H1 (cell line): ENCODE results near the gene WWP2. TPM values are rescaled to one million over a fixed set of nuclear protein-coding genes. Genes with fewer than 3 reads are reported as not detected.
"Not testable (repeated sequence)": the region's sequence is repeated elsewhere in the genome, so short reads cannot be mapped to it uniquely, and the experiment has no call there.

ENCODE experiments used
- CTCF ChIA-PET: fragments of 300-600 bp; sonication (Branson Sonifier 250); formaldehyde crosslinking; loops from one replicate; lab custom pipeline; 2021; ENCODE audit not compliant: partially characterized antibody; lab: Charles Lee
- POLR2A ChIA-PET: fragments of 300-600 bp; sonication (Branson Sonifier 250); formaldehyde crosslinking; loops from one replicate; lab custom pipeline; 2021; ENCODE audit warnings: inconsistent platforms; ENCODE audit not compliant: partially characterized antibody; lab: Charles Lee
- DNase-seq, 2 experiments: peaks; one replicate each; pipeline versions ENCODE4 v3.0.0 to v3.0.0-alpha.2; 2010 to 2022; ENCODE audit warnings: low spot score in 2 of 2, low read depth in 1 of 2, mixed read lengths in 1 of 2
- FAIRE-seq: peaks from 2 replicates; lab custom pipeline; 2011; peaks lifted over from hg19 to GRCh38; lab: Jason Lieb, UNC
- H2AFZ ChIP-seq: 2 replicates; pipeline ENCODE4 v1.8.1; 2012; ENCODE audit warnings: low read length, inconsistent platforms
- H2AK5ac ChIP-seq: 2 replicates; pipeline ENCODE4 v1.6.1; 2013; ENCODE audit warnings: low read depth, low read length
- H2BK120ac ChIP-seq: replicated peaks from 2 replicates; pipeline ENCODE3; 2013; ENCODE audit warnings: low read depth, low read length, inconsistent platforms
- H2BK12ac ChIP-seq: 2 replicates; pipeline ENCODE4 v1.6.1; 2013; ENCODE audit warnings: low read depth, low read length
- H2BK15ac ChIP-seq: 2 replicates; pipeline ENCODE4 v1.6.1; 2013; ENCODE audit warnings: low read length
- H2BK20ac ChIP-seq: 2 replicates; pipeline ENCODE4 v1.6.1; 2013; ENCODE audit warnings: low read length
- H2BK5ac ChIP-seq: 2 replicates; pipeline ENCODE4 v1.6.1; 2013; ENCODE audit warnings: low read depth, low read length
- H3K14ac ChIP-seq: 2 replicates; pipeline ENCODE4 v1.6.1; 2013; ENCODE audit warnings: inconsistent platforms; ENCODE audit not compliant: insufficient read length
- H3K18ac ChIP-seq: 2 replicates; pipeline ENCODE4 v1.6.1; 2013; ENCODE audit warnings: low read length; ENCODE audit errors: extremely low read depth
- H3K23ac ChIP-seq: 2 replicates; pipeline ENCODE4 v1.6.1; 2013; ENCODE audit warnings: inconsistent platforms; ENCODE audit not compliant: insufficient read length
- H3K23me2 ChIP-seq: 2 replicates; pipeline ENCODE4 v1.6.1; 2013; ENCODE audit warnings: low read depth, low read length
- H3K27ac ChIP-seq: 2 replicates; pipeline ENCODE4 v1.6.1; 2011; ENCODE audit warnings: low read depth, low read length, inconsistent platforms
- H3K27me3 ChIP-seq, 4 experiments: replicated peaks in 1 of 4; 1 replicate in 1 of 4; 2 replicates in 3 of 4; pipeline versions ENCODE4 v1.6.1 to v1.8.1; 2011 to 2013; ENCODE audit warnings: low read length in 3 of 4, mild to moderate bottlenecking in 3 of 4, inconsistent platforms in 2 of 4, mixed read lengths in 2 of 4, moderate library complexity in 1 of 4; ENCODE audit not compliant: control insufficient read depth in 3 of 4, insufficient read depth in 3 of 4; ENCODE audit errors: extremely low read depth in 1 of 4
- H3K36me3 ChIP-seq, 4 experiments: 2 replicates each; pipeline versions ENCODE4 v1.6.1 to v1.8.1; 2011 to 2013; ENCODE audit warnings: mild to moderate bottlenecking in 4 of 4, low read length in 3 of 4, moderate library complexity in 2 of 4, control low read depth in 1 of 4, inconsistent platforms in 1 of 4; ENCODE audit not compliant: insufficient read depth in 4 of 4, control insufficient read depth in 2 of 4
- H3K4ac ChIP-seq: replicated peaks from 2 replicates; pipeline ENCODE3; 2013; ENCODE audit warnings: low read length, low read depth, mixed read lengths, inconsistent platforms; ENCODE audit not compliant: insufficient read length
- H3K4me1 ChIP-seq, 4 experiments: replicated peaks in 1 of 4; 1 replicate in 1 of 4; 2 replicates in 3 of 4; pipeline versions ENCODE4 v1.6.1 to v1.8.1; 2011 to 2013; ENCODE audit warnings: low read length in 3 of 4, inconsistent platforms in 2 of 4, mixed read lengths in 1 of 4; ENCODE audit not compliant: insufficient read depth in 4 of 4, control insufficient read depth in 3 of 4
- H3K4me2 ChIP-seq, 2 experiments: 2 replicates each; pipeline versions ENCODE4 v1.6.1 to v1.8.1; 2011 to 2013; ENCODE audit warnings: low read depth in 2 of 2, low read length in 2 of 2, control low read depth in 1 of 2, inconsistent platforms in 1 of 2, mild to moderate bottlenecking in 1 of 2; ENCODE audit not compliant: insufficient read depth in 1 of 2
- H3K4me3 ChIP-seq, 4 experiments: fragments of 200-600, 300-600 bp in 1 of 4; sonication (generic), shearing (Covaris generic), sonication (Bioruptor Twin) in 1 of 4; 2 replicates each; pipeline versions ENCODE4 v1.5.1 to v1.8.1; 2011 to 2016; ENCODE audit warnings: low read length in 4 of 4, low read depth in 3 of 4, control low read depth in 2 of 4, inconsistent platforms in 2 of 4, mild to moderate bottlenecking in 2 of 4, mixed read lengths in 1 of 4, moderate library complexity in 1 of 4; ENCODE audit not compliant: insufficient read depth in 2 of 4; ENCODE audit errors: extremely low read depth in 1 of 4
- H3K56ac ChIP-seq: replicated peaks from 2 replicates; pipeline ENCODE3; 2013; ENCODE audit warnings: low read depth, mild to moderate bottlenecking, mixed read lengths, low read length, inconsistent platforms; ENCODE audit not compliant: insufficient read length
- H3K79me1 ChIP-seq: 2 replicates; pipeline ENCODE4 v1.6.1; 2013; ENCODE audit warnings: low read depth, low read length, control low read depth
- H3K79me2 ChIP-seq, 2 experiments: 2 replicates each; pipeline versions ENCODE4 v1.6.1 to v1.8.1; 2012 to 2013; ENCODE audit warnings: low read length in 2 of 2, mild to moderate bottlenecking in 2 of 2, inconsistent platforms in 1 of 2; ENCODE audit not compliant: insufficient read depth in 2 of 2, control insufficient read depth in 1 of 2
- H3K9ac ChIP-seq, 4 experiments: replicated peaks in 1 of 4; 1 replicate in 1 of 4; 2 replicates in 3 of 4; pipeline versions ENCODE4 v1.6.1 to v1.8.1; 2011 to 2013; ENCODE audit warnings: low read depth in 3 of 4, low read length in 3 of 4, control low read depth in 2 of 4, mild to moderate bottlenecking in 2 of 4, moderate library complexity in 2 of 4, inconsistent platforms in 1 of 4; ENCODE audit errors: extremely low read depth in 1 of 4
- H3K9me3 ChIP-seq, 2 experiments: 2 replicates each; pipeline versions ENCODE4 v1.6.1 to v1.8.1; 2012 to 2013; ENCODE audit warnings: mild to moderate bottlenecking in 2 of 2, moderate library complexity in 2 of 2, control low read depth in 1 of 2, inconsistent platforms in 1 of 2, low read depth in 1 of 2, low read length in 1 of 2, mixed read lengths in 1 of 2; ENCODE audit not compliant: insufficient read depth in 2 of 2
- H4K20me1 ChIP-seq, 2 experiments: replicated peaks in 1 of 2; 2 replicates each; pipeline versions ENCODE3 to v1.8.1; 2011 to 2013; ENCODE audit warnings: inconsistent platforms in 2 of 2, low read length in 2 of 2, mild to moderate bottlenecking in 1 of 2; ENCODE audit not compliant: insufficient read depth in 2 of 2, control insufficient read depth in 1 of 2
- H4K5ac ChIP-seq: 2 replicates; pipeline ENCODE4 v1.6.1; 2013; ENCODE audit warnings: low read length, low read depth, mixed read lengths, inconsistent platforms; ENCODE audit not compliant: insufficient read length
- H4K8ac ChIP-seq: 2 replicates; pipeline ENCODE4 v1.8.0; 2013; ENCODE audit warnings: mild to moderate bottlenecking, moderate library complexity, low read length, inconsistent platforms; ENCODE audit not compliant: insufficient read depth; ENCODE audit errors: extremely low read depth
- H4K91ac ChIP-seq: replicated peaks from 2 replicates; pipeline ENCODE3; 2013; ENCODE audit warnings: low read length, mixed read lengths, inconsistent platforms; ENCODE audit not compliant: insufficient read length
- WGBS, 2 experiments: shearing (Covaris generic) in 1 of 2; methylation state at CpG; one replicate each; pipeline versions ENCODE4 v1.1.6 to v1.1.7; 2013 to 2015; ENCODE audit warnings: low lambda C conversion rate in 2 of 2, mixed read lengths in 2 of 2, inconsistent platforms in 1 of 2, low coverage in 1 of 2, missing lambda C conversion rate in 1 of 2; ENCODE audit not compliant: insufficient replicate concordance in 2 of 2, insufficient coverage in 1 of 2, insufficient read length in 1 of 2; ENCODE audit errors: extremely low coverage in 1 of 2, missing lambda C conversion rate in 1 of 2; 5-methylcytosine and 5-hydroxymethylcytosine counted together
- polyA plus RNA-seq, 7 experiments: library from polyadenylated mRNA; depleted of rRNA in 3 of 7; stranded (reverse) in 5 of 7; unstranded in 2 of 7; fragments of >200 nt in 5 of 7; fragments of 200-250 nt in 2 of 7; gene quantifications; 1 replicate in 5 of 7; 2 replicates in 1 of 7; 4 replicates in 1 of 7; pipeline versions ENCODE4 v1.2.1 to v1.2.3, GENCODE V29; 2011 to 2013; ENCODE audit warnings: missing spikeins in 2 of 7, mixed read lengths in 2 of 7
- total RNA-seq: library from RNA; stranded (reverse); fragmentation: NEBNext Ultra II Directional; extraction: Animal tissue kit (Norgen Biotek cat#: 25700); gene quantifications from 2 replicates; pipeline ENCODE4 v1.2.1, GENCODE V29; 2021

The WWP2 gene
- total and polyA plus RNA-seq, 2 of the 8 experiments (the other 6 are each of a cell fraction or from before 2014, with no cell fraction given): 14.1 to 42.2 TPM

DNA sequence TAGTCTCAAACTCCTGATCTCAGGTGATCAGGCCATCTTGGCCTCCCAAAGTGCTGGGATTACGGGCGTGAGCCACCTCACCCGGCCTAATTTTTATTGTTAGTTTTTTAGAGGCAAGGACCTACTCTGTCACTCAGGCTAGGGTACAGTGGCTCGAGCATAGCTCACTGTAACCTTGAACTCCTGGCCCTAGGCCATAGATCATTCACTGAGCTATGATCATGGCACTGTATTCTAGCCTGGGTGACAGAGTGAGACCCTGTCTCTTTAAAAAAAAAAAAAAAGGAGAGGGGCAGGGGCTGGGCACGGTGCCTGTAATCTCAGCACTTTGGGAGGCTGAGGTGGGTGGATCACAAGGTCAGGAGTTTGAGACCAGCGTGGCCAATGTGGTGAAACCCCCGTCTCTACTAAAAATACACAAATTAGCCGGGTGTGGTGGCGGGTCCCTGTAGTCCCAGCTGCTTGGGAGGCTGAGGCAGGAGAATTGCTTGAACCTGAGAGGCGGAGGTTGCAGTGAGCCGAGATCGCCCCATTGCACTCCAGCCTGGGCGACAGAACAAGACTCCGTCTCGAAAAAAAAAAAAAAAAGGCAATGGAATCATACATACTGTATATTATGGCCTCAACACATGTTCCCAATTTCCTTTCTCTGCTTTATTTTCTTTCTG lies 53.2 kb downstream of the WWP2 start:
- H3K79me2 ChIP-seq, H3K4me3 ChIP-seq, H3K9ac ChIP-seq, H3K4me2 ChIP-seq, H2AK5ac ChIP-seq, H4K91ac ChIP-seq, H3K56ac ChIP-seq, H3K27me3 ChIP-seq, H2BK15ac ChIP-seq, H3K18ac ChIP-seq, FAIRE-seq, DNase-seq, H4K8ac ChIP-seq, H3K4ac ChIP-seq, H4K5ac ChIP-seq, H2BK120ac ChIP-seq, H3K14ac ChIP-seq, POLR2A ChIA-PET, H3K23me2 ChIP-seq, H3K27ac ChIP-seq, H3K36me3 ChIP-seq, H2BK5ac ChIP-seq, H2AFZ ChIP-seq, H4K20me1 ChIP-seq, H2BK12ac ChIP-seq, H3K23ac ChIP-seq, H3K9me3 ChIP-seq, H3K79me1 ChIP-seq, H2BK20ac ChIP-seq: not testable (repeated sequence)
- CTCF ChIA-PET: interaction anchor here (0.7 to 5.8 kb wide), 3 partner anchors 18 to 115 kb away, joined by 3 to 33 read pairs (median 3); partner anchors contain the start of gene NOB1
- WGBS, 2 experiments: 89% methylated on average over 11 of the region's 15 CpGs; no CpG with 5 or more reads in 1 of the 2 experiments
- H3K4me1 ChIP-seq: peaks cover 0 to 10% (median 5%) of the 10 kb centered on the region in 4 experiments; a peak in 6 of 7 replicates
